ENCODE measurements around the gene PPP1R13B. TPM values are rescaled to one million over a fixed set of nuclear protein-coding genes. Genes with fewer than 3 reads are reported as not detected.

Gene PPP1R13B
- polyA plus RNA-seq, 1 of the 3 experiments (the other 2 are of a cell fraction) = 5.7 TPM

GRCh38 chr14:103818422-103818821 is 29.0 kb downstream of the PPP1R13B start (continued):
- TF ChIP-seq, protein P1, sequence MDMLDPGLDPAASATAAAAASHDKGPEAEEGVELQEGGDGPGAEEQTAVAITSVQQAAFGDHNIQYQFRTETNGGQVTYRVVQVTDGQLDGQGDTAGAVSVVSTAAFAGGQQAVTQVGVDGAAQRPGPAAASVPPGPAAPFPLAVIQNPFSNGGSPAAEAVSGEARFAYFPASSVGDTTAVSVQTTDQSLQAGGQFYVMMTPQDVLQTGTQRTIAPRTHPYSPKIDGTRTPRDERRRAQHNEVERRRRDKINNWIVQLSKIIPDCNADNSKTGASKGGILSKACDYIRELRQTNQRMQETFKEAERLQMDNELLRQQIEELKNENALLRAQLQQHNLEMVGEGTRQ (IDR thresholded peaks at IDR 0.05; ENCODE audit: borderline replicate concordance, low read depth, low read length) = no peak
- TF ChIP-seq CHD2 (IDR thresholded peaks at IDR 0.05; ENCODE audit: low read length, partially characterized antibody) (no peak), MXI1 (IDR thresholded peaks at IDR 0.05; ENCODE audit: low read depth, low read length) (no peak), RXRA (IDR thresholded peaks at IDR 0.05; ENCODE audit: borderline replicate concordance, low read depth) (no peak), CTCF (IDR thresholded peaks at IDR 0.05) (no peak), TEAD4 (IDR thresholded peaks at IDR 0.05; ENCODE audit: borderline replicate concordance, insufficient read depth) (no peak), GATA2 (CRISPR knock-in tag; IDR thresholded peaks at IDR 0.05) (no peak)

GRCh38 chr14:103817595-103817994 is 29.8 kb downstream of the PPP1R13B start:
- Histone ChIP-seq H2AFZ (ENCODE audit: low read depth) (no peak overlapping the region), H3K9me2 (no peaks in the 10 kb centered on the region), H3K4me3 (ENCODE audit: low read depth in 2 of 2, low read length in 1 of 2) (no peak overlapping the region), H3K36me3 (replicated peaks in 1 of 2; ENCODE audit: control insufficient read depth in 1 of 2, insufficient read depth in 2 of 2, low read length in 1 of 2) (no peaks in the 10 kb centered on the region), H3K4me1 (ENCODE audit: control insufficient read depth in 1 of 2, insufficient read depth in 2 of 2, low read depth in 1 of 2, low read length in 1 of 2) (peaks cover 5 to 14% of the 10 kb centered on the region in 2 experiments; a peak in 2 of 4 replicates), H3K27ac (ENCODE audit: low read depth in 2 of 2, low read length in 1 of 2) (no peak overlapping the region), H3K9ac (no peak overlapping the region), H3K79me2 (ENCODE audit: insufficient read depth) (no peaks in the 10 kb centered on the region; the same call in 1 of the 2 replicates), H3K9me3 (no peaks in the 10 kb centered on the region), H3F3A (replicated peaks; ENCODE audit: insufficient read depth) (peaks cover 5% of the 10 kb centered on the region), H4K20me1 (ENCODE audit: insufficient read depth) (no peaks in the 10 kb centered on the region), H3K4me2 (no peak overlapping the region), H3K27me3 (ENCODE audit: insufficient read depth) (no peaks in the 10 kb centered on the region)
- DNase-seq = no peak
- POLR2A ChIA-PET = interaction anchor here (0.6 to 1.1 kb wide), 3 partner anchors 44 to 87 kb away, joined by 3 to 4 read pairs (median 4); no protein-coding TSS in a partner anchor
- TF ChIP-seq YY1 (IDR thresholded peaks at IDR 0.05; ENCODE audit: low read depth) = no peak
- CTCF ChIA-PET = interaction anchor here (1.0 to 4.2 kb wide), 7 partner anchors 9 to 277 kb away, joined by 3 to 19 read pairs (median 5); no protein-coding TSS in a partner anchor
- WGBS (ENCODE audit: low lambda C conversion rate) = 100% methylated on average over 1 of the region's 1 CpG

- WGBS (ENCODE audit: low lambda C conversion rate) = 31% methylated on average over 3 of the region's 3 CpGs
- Histone ChIP-seq H3K27me3 (ENCODE audit: insufficient read depth) (no peaks in the 10 kb centered on the region), H3K4me1 (ENCODE audit: control insufficient read depth in 1 of 2, insufficient read depth in 2 of 2, low read depth in 1 of 2, low read length in 1 of 2) (peaks cover 5 to 14% of the 10 kb centered on the region in 2 experiments; a peak in 2 of 4 replicates), H4K20me1 (ENCODE audit: insufficient read depth) (no peaks in the 10 kb centered on the region), H3K9me2 (no peaks in the 10 kb centered on the region), H3K79me2 (ENCODE audit: insufficient read depth) (no peaks in the 10 kb centered on the region), H3K4me3 (ENCODE audit: low read depth in 2 of 2, low read length in 1 of 2) (no peak overlapping the region), H3K4me2 (peak overlapping the region; percentile 48; the same call in 1 of the 2 replicates), H2AFZ (ENCODE audit: low read depth) (peak overlapping the region; percentile 48; the same call in 1 of the 2 replicates), H3K9me3 (no peaks in the 10 kb centered on the region), H3K9ac (no peak overlapping the region), H3K27ac (ENCODE audit: low read depth in 2 of 2, low read length in 1 of 2) (no peak overlapping the region; a peak in 1 of 4 replicates), H3K36me3 (replicated peaks in 1 of 2; ENCODE audit: control insufficient read depth in 1 of 2, insufficient read depth in 2 of 2, low read length in 1 of 2) (no peaks in the 10 kb centered on the region), H3F3A (replicated peaks; ENCODE audit: insufficient read depth) (peaks cover 5% of the 10 kb centered on the region)
- DNase-seq = peak; percentile 76
- POLR2A ChIA-PET = interaction anchor here (0.9 to 1.1 kb wide), 2 partner anchors 64 to 87 kb away, joined by 3 to 4 read pairs; no protein-coding TSS in a partner anchor
- CTCF ChIA-PET = interaction anchor here (0.9 to 4.2 kb wide), 9 partner anchors 8 to 278 kb away, joined by 3 to 19 read pairs (median 4); no protein-coding TSS in a partner anchor
- TF ChIP-seq, protein P2, sequence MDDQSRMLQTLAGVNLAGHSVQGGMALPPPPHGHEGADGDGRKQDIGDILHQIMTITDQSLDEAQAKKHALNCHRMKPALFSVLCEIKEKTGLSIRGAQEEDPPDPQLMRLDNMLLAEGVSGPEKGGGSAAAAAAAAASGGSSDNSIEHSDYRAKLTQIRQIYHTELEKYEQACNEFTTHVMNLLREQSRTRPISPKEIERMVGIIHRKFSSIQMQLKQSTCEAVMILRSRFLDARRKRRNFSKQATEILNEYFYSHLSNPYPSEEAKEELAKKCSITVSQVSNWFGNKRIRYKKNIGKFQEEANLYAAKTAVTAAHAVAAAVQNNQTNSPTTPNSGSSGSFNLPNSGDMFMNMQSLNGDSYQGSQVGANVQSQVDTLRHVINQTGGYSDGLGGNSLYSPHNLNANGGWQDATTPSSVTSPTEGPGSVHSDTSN (IDR thresholded peaks at IDR 0.05) = peak; percentile 41; the same call in 1 of the 2 replicates
- no peak for TF ChIP-seq NFIC (IDR thresholded peaks at IDR 0.05; ENCODE audit: borderline replicate concordance)
- TF ChIP-seq, protein P3, sequence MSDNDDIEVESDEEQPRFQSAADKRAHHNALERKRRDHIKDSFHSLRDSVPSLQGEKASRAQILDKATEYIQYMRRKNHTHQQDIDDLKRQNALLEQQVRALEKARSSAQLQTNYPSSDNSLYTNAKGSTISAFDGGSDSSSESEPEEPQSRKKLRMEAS (IDR thresholded peaks at IDR 0.05; ENCODE audit: low read depth) = no peak
- no peak for TF ChIP-seq TAF1 (IDR thresholded peaks at IDR 0.05; ENCODE audit: borderline replicate concordance, low read depth, low read length)
- TF ChIP-seq NRF1 (IDR thresholded peaks at IDR 0.05; ENCODE audit: low read depth, low read length) = no peak
- TF ChIP-seq, protein P4, sequence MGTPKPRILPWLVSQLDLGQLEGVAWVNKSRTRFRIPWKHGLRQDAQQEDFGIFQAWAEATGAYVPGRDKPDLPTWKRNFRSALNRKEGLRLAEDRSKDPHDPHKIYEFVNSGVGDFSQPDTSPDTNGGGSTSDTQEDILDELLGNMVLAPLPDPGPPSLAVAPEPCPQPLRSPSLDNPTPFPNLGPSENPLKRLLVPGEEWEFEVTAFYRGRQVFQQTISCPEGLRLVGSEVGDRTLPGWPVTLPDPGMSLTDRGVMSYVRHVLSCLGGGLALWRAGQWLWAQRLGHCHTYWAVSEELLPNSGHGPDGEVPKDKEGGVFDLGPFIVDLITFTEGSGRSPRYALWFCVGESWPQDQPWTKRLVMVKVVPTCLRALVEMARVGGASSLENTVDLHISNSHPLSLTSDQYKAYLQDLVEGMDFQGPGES (IDR thresholded peaks at IDR 0.05; ENCODE audit: low read depth, low read length) = no peak
- TF ChIP-seq TEAD4 (IDR thresholded peaks at IDR 0.05; ENCODE audit: borderline replicate concordance, insufficient read depth) = no peak
- no peak for TF ChIP-seq SMC3 (IDR thresholded peaks at IDR 0.05; ENCODE audit: low read depth, low read length)
- no peak for TF ChIP-seq FOXM1 (IDR thresholded peaks at IDR 0.05; ENCODE audit: low read depth)
- TF ChIP-seq RCOR1 (IDR thresholded peaks at IDR 0.05; ENCODE audit: low read length) = peak; percentile 99
- no peak for TF ChIP-seq RXRA (IDR thresholded peaks at IDR 0.05; ENCODE audit: borderline replicate concordance, low read depth)
- peak; percentile 30; the same call in 1 of the 2 replicates for TF ChIP-seq RAD21 (IDR thresholded peaks at IDR 0.05; ENCODE audit: low read length)
- no peak for TF ChIP-seq SIN3A (IDR thresholded peaks at IDR 0.05; ENCODE audit: borderline replicate concordance, low read depth, low read length)
These were observed 30.4 kb downstream of the PPP1R13B start for GRCh38 chr14:103816991-103817390.
